IPS DF 6.9 (cell line): ENCODE data around the gene CFAP100.
A peak's percentile ranks its signal among the peaks of the same experiment; 100 is the strongest.

Source experiments
- DNase-seq: peaks from one replicate; pipeline ENCODE4 v3.0.0-alpha.2; 2013; ENCODE audit warnings: low read depth, low spot score
- H3K27ac ChIP-seq: one replicate; pipeline ENCODE4 v1.5.1; 2013; ENCODE audit warnings: low read length, control low read depth
- H3K27me3 ChIP-seq: 2 replicates; pipeline ENCODE4 v1.6.1; 2013; ENCODE audit warnings: mild to moderate bottlenecking, low read length; ENCODE audit not compliant: control insufficient read depth, insufficient read depth
- H3K36me3 ChIP-seq: 2 replicates; pipeline ENCODE4 v1.6.1; 2013; ENCODE audit warnings: low read length; ENCODE audit not compliant: control insufficient read depth, insufficient read depth
- H3K4me1 ChIP-seq: 2 replicates; pipeline ENCODE4 v1.6.1; 2013; ENCODE audit warnings: low read length; ENCODE audit not compliant: control insufficient read depth, insufficient read depth
- H3K4me3 ChIP-seq: 2 replicates; pipeline ENCODE4 v1.5.1; 2013; ENCODE audit warnings: mild to moderate bottlenecking, low read length
- H3K9me3 ChIP-seq: 2 replicates; pipeline ENCODE4 v1.6.1; 2013; ENCODE audit warnings: low read length, inconsistent platforms; ENCODE audit not compliant: control insufficient read depth, insufficient read depth
- WGBS: extraction: QIAGEN DNeasy Blood & Tissue Kit; methylation state at CpG from one replicate; pipeline ENCODE4 v1.1.7; 2013; ENCODE audit warnings: mixed read lengths, missing lambda C conversion rate; ENCODE audit not compliant: insufficient read length, insufficient coverage; 5-methylcytosine and 5-hydroxymethylcytosine counted together

The CFAP100 gene

GRCh38 chr3:126357295-126358037 lies 37.2 kb upstream of the CFAP100 start, which contains the start of gene KLF15:
KLF15 (minus strand) TSS chr3:126357408; CDS start chr3:126352922, 4,486 bp downstream.
- Histone ChIP-seq H3K9me3 (no peaks in the 10 kb centered on the region), H3K27me3 (peaks cover 1% of the 10 kb centered on the region; the same call in 1 of the 2 replicates), H3K36me3 (no peaks in the 10 kb centered on the region; the same call in 1 of the 2 replicates), H3K4me1 (peaks cover 12% of the 10 kb centered on the region), H3K27ac (no peak within 1 kb of the TSS), H3K4me3 (peak within 1 kb of the TSS; percentile 62)
- WGBS, result no CpG with 5 or more reads among the region's 86 CpGs
- peak; percentile 16 for DNase-seq

DNA sequence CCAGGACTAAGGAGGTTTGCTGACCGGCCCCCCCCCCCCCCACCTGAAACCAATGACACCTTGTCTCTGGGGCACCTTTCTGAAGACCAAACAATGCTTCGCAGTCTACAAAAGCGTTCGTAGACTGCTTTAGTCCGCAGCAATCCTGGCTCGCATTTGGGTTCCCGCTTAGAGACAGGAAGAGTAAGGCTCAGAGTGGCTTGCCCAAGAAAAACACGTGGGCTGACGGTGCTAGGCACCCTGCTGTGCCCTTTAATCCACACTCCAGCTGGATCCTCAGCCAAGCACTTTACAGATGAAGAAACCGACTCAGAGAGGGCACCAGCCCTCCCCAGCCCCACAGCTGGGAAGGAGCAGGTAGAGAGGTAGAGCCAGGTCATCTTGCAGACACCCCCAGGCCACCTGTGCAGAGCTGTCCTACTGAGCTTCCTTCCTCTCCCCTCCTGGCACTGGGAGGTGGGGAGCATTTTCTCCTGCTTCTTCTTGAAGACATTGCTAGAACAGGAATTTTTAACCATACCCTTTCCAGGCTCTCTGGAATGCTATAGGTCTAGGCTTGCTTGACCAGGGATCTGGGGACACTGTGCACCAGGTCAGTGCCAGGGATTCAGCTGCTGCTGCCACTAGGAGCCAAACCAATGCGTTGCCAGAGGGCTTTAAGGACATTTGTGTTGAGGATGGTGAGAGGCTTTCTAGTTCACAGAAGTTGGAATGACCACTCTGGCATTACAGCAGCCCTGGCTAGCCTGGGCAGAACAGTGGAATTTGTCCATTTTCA lies 36.5 kb upstream of the CFAP100 start:
- Histone ChIP-seq H3K36me3 (no peaks in the 10 kb centered on the region), H3K9me3 (no peaks in the 10 kb centered on the region), H3K27ac (no peak overlapping the region), H3K4me1 (peaks cover 12% of the 10 kb centered on the region), H3K4me3 (peak overlapping the region; percentile 51; the same call in 1 of the 2 replicates), H3K27me3 (peaks cover 1% of the 10 kb centered on the region; the same call in 1 of the 2 replicates)
- WGBS, result no CpG with 5 or more reads among the region's 11 CpGs
- DNase-seq, result peak; percentile 48

DNA sequence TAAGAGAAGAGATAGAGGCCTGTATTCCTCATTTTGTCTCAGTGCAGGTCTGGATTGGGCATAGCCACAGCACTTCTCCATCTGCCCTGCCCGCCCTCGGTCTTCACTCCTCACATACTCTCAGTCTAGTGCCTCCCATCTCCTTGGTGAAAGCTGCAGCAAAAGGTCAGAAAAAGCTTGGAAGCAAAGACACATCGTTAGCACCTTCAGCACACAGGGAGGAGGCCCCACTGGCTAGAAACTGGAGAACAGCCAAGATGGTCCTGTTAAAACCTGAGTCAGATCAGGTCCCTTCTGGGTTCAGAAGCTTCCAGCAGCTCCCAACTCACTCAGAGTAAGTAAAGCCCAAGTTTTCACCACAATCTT lies 35.9 kb upstream of the CFAP100 start:
- Histone ChIP-seq H3K4me3 (no peak overlapping the region), H3K36me3 (no peaks in the 10 kb centered on the region), H3K27me3 (peaks cover 1% of the 10 kb centered on the region; the same call in 1 of the 2 replicates), H3K27ac (no peak overlapping the region), H3K4me1 (peaks cover 12% of the 10 kb centered on the region), H3K9me3 (no peaks in the 10 kb centered on the region)
- no CpG with 5 or more reads among the region's 3 CpGs for WGBS
- no peak for DNase-seq

GRCh38 chr3:126360046-126360713 lies 34.5 kb upstream of the CFAP100 start:
- no peak overlapping the region for H3K4me3 ChIP-seq
- H3K36me3 ChIP-seq, result no peaks in the 10 kb centered on the region
- DNase-seq, result no peak
- no CpG with 5 or more reads among the region's 3 CpGs for WGBS
- peaks cover 1% of the 10 kb centered on the region; the same call in 1 of the 2 replicates for H3K27me3 ChIP-seq
- H3K4me1 ChIP-seq, result peaks cover 14% of the 10 kb centered on the region
- no peaks in the 10 kb centered on the region for H3K9me3 ChIP-seq
- no peak overlapping the region for H3K27ac ChIP-seq

GRCh38 chr3:126360714-126361060 lies 34.0 kb upstream of the CFAP100 start:
- H3K27me3 ChIP-seq, result peaks cover 1% of the 10 kb centered on the region; the same call in 1 of the 2 replicates
- WGBS, result no CpG with 5 or more reads among the region's 3 CpGs

GRCh38 chr3:126361211-126361610 lies 33.5 kb upstream of the CFAP100 start:
- H3K9me3 ChIP-seq, result no peaks in the 10 kb centered on the region
- DNase-seq, result no peak
- no CpG with 5 or more reads among the region's 9 CpGs for WGBS

More at GRCh38 chr3:126360714-126361060, 34.0 kb upstream of the CFAP100 start:
- no peaks in the 10 kb centered on the region for H3K36me3 ChIP-seq
- H3K27ac ChIP-seq, result no peak overlapping the region
- DNase-seq, result no peak
- no peaks in the 10 kb centered on the region for H3K9me3 ChIP-seq
- H3K4me3 ChIP-seq, result no peak overlapping the region
- H3K4me1 ChIP-seq, result peaks cover 14% of the 10 kb centered on the region

DNA sequence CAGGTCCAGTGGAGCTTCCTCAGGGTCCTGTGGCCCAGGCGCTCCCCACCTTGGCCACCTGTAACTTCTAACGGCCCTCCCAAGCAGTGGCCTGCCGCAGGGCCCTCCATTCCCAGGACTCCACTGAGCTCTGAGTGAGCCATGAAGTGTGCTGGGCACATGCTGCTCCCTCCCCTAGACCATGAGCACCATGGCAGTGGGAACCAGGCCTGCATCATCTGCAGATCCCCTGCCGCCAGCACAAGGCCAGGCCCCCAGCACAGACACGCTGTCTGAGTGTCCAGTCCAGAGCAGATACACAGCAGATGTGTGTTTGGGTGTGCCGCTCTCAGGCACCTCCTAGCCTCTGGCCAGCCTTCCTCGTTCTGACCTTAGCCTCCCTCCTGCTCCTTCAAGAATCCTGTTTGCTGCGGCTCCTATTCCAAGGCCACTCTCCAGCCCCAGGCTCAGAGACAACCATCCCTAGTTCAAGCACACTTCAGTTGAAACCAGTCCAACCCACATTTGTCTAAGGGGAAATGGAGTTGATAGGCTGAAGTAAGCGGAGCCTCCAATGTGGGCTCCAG lies 30.5 kb upstream of the CFAP100 start:
- Histone ChIP-seq H3K27ac (no peak overlapping the region), H3K4me1 (peaks cover 6% of the 10 kb centered on the region), H3K27me3 (no peaks in the 10 kb centered on the region), H3K4me3 (no peak overlapping the region), H3K9me3 (no peaks in the 10 kb centered on the region), H3K36me3 (no peaks in the 10 kb centered on the region)
- DNase-seq, result no peak
- WGBS, result no CpG with 5 or more reads among the region's 9 CpGs

More at GRCh38 chr3:126361211-126361610, 33.5 kb upstream of the CFAP100 start:
- no peak overlapping the region for H3K4me3 ChIP-seq
- H3K36me3 ChIP-seq, result no peaks in the 10 kb centered on the region
- H3K27ac ChIP-seq, result no peak overlapping the region
- H3K4me1 ChIP-seq, result peaks cover 14% of the 10 kb centered on the region
- peaks cover 1% of the 10 kb centered on the region; the same call in 1 of the 2 replicates for H3K27me3 ChIP-seq

DNA sequence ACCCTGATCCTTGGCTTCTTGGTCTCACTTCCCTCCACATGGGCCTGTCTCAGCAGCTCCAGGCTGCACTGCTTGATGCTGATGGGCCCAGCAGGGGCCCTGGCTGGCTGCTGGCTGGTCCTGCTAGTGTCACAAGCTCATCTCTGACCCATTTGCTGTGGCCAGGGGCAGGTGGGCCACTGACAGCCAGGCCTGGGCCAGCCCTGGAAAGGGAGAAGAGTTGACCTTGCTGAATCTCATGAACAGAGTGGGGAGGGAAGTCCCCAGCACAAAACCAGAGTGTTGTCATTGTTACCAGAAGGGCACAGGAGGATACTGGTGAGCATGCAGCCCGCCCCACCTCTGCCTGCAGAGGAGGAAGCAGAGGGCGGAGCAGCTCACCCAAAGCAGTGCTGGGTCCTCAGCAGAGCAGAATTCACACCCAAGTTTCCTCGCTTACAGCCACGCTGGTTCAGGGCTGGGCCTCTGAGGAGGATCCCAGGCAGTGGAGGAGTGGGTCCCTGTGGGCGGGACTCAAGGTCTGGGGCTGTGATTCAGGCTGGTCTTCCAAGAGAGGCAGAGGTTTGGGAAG lies 29.9 kb upstream of the CFAP100 start:
- H3K9me3 ChIP-seq, result no peaks in the 10 kb centered on the region
- H3K4me3 ChIP-seq, result no peak overlapping the region
- H3K27me3 ChIP-seq, result no peaks in the 10 kb centered on the region
- no peak overlapping the region for H3K27ac ChIP-seq
- peaks cover 6% of the 10 kb centered on the region for H3K4me1 ChIP-seq
- H3K36me3 ChIP-seq, result no peaks in the 10 kb centered on the region
- no CpG with 5 or more reads among the region's 5 CpGs for WGBS
- DNase-seq, result no peak

GRCh38 chr3:126365351-126366277 lies 29.1 kb upstream of the CFAP100 start:
- H3K4me3 ChIP-seq, result no peak overlapping the region
- DNase-seq, result no peak
- no peak overlapping the region for H3K27ac ChIP-seq
- no peaks in the 10 kb centered on the region for H3K36me3 ChIP-seq
- WGBS, result no CpG with 5 or more reads among the region's 11 CpGs
- no peaks in the 10 kb centered on the region for H3K27me3 ChIP-seq
- peaks cover 6% of the 10 kb centered on the region for H3K4me1 ChIP-seq
- no peaks in the 10 kb centered on the region for H3K9me3 ChIP-seq
